Skeletal muscle tissue (tissue), 4 donors: Measurements from ENCODE around the gene CERKL. TPM values are rescaled to one million over a fixed set of nuclear protein-coding genes. Genes with fewer than 3 reads are reported as not detected.

Experiments used
- H3K27ac ChIP-seq: one replicate; pipeline ENCODE4 v1.7.0; 2013; ENCODE audit warnings: mild to moderate bottlenecking, low read depth, low read length, inconsistent platforms
- H3K27me3 ChIP-seq, 3 donors: one replicate each; pipeline ENCODE4 v1.7.0; 2013; ENCODE audit warnings: low read length in 3 of 3; ENCODE audit not compliant: control insufficient read depth in 3 of 3, insufficient read depth in 3 of 3
- H3K36me3 ChIP-seq, 3 donors: one replicate each; pipeline ENCODE4 v1.7.0; 2013; ENCODE audit warnings: low read length in 3 of 3; ENCODE audit not compliant: control insufficient read depth in 3 of 3, insufficient read depth in 3 of 3
- H3K4me1 ChIP-seq, 3 donors: one replicate each; pipeline ENCODE4 v1.7.0; 2013; ENCODE audit warnings: low read length in 3 of 3, mild to moderate bottlenecking in 3 of 3; ENCODE audit not compliant: control insufficient read depth in 3 of 3, insufficient read depth in 3 of 3
- H3K4me3 ChIP-seq, 3 donors: one replicate each; pipeline ENCODE4 v1.7.0; 2013; ENCODE audit warnings: low read length in 3 of 3
- H3K9ac ChIP-seq, 3 donors: one replicate each; pipeline ENCODE4 v1.7.0; 2013; ENCODE audit warnings: low read length in 3 of 3, mild to moderate bottlenecking in 3 of 3, moderate library complexity in 2 of 3, low read depth in 1 of 3
- H3K9me3 ChIP-seq, 3 donors: one replicate each; pipeline ENCODE4 v1.7.0; 2013; ENCODE audit warnings: low read length in 3 of 3; ENCODE audit not compliant: control insufficient read depth in 3 of 3
- total RNA-seq: library from RNA; depleted of rRNA; stranded (reverse); fragments of >200 nt; gene quantifications from one replicate; pipeline ENCODE4 v1.2.3, GENCODE V29; 2014
- donor health status: Osteomylitis.

The CERKL gene
- total RNA-seq, 1 donor from 2014 or later = not detected

DNA sequence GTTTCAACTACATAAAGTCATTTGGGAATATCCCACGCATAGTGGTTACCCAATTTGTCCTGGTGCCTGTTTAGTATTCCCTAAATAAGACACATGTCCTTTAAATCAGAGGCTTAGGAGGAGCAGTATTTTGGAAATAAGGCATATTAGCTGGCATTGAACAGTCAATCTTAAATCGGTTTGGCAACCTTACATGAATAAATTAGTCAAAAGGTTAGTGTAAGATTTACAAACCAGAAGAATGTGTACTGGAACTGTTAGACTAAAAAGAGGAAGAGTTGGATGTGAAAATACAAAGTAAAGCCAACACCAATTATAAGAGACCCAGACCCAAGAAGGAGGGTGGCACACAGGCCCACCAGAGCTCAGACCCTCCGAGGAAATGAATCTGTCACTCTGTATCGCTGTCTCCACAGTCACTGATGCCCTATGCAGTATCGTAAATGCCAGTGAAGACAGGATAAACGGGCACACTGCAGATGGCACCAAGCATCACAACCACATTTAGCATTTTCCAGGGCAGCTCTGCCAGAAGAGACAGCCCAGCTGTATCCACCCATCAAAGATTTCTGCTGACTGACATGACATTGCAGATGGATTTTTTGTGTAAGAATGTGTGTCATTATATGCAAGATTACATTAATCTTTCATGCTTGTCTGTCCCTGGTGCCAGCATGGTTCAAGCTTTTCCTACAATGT is 90.4 kb downstream of the CERKL start:
- H3K27me3 ChIP-seq = no peaks in the 10 kb centered on the region
- no peaks in the 10 kb centered on the region for H3K4me1 ChIP-seq
- no peak overlapping the region for H3K4me3 ChIP-seq
- H3K27ac ChIP-seq = no peak overlapping the region
- no peak overlapping the region for H3K9ac ChIP-seq
- no peaks in the 10 kb centered on the region for H3K36me3 ChIP-seq
- H3K9me3 ChIP-seq = no peaks in the 10 kb centered on the region

DNA sequence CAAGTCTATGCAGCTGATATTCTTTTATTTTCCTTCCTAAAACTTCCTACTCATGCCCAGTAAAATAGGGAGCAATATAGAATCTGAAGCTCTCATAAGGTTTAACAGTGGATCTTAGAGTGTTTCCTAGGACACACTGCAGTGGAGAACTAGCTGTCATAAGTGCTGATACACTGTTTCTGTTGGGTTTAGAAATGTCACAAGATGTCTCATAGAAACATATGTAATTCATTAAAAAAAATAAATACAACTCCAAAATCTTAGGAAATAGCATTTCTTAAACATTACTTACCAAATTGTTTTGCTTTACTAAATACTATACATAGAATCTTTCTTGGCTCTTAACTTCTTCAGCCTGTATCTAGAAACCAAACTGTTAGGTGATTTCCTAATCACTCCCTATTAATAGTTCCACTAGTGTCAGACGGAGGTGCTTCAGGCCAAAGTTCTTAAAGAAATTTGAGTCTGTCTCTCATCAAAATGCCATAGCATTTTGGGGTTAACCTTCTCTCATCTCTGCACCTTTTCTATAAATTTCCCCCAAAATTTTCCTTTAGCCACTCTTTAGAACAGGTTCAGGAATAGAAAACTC is 93.7 kb downstream of the CERKL start:
- no peaks in the 10 kb centered on the region for H3K27me3 ChIP-seq
- H3K36me3 ChIP-seq = no peaks in the 10 kb centered on the region
- H3K27ac ChIP-seq = no peak overlapping the region
- no peak overlapping the region for H3K4me3 ChIP-seq
- no peaks in the 10 kb centered on the region for H3K9me3 ChIP-seq
- H3K4me1 ChIP-seq = no peaks in the 10 kb centered on the region
- no peak overlapping the region for H3K9ac ChIP-seq

DNA sequence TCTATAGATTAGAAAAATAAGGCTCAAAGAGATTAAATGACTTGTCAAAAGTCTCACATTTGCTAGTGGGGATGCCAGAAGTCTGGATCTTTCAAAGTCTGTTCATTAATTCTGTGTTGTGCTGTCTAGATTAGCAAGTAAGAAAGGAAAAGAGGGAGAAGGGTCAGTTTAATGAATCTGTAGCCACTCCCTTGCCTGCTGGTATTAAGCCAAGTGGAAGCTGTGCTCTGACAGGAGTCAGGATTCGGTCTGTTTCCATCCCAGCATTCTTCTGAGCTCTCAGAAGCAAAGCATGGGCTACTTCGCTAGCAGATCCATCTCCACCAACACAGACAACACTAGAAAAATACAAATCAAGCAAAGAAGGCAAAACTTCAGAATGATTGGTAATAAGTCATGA is 98.5 kb downstream of the CERKL start:
- Histone ChIP-seq H3K4me1 (no peaks in the 10 kb centered on the region), H3K9ac (no peak overlapping the region), H3K36me3 (no peaks in the 10 kb centered on the region), H3K27me3 (no peaks in the 10 kb centered on the region), H3K9me3 (no peaks in the 10 kb centered on the region), H3K4me3 (no peak overlapping the region), H3K27ac (no peak overlapping the region)

DNA sequence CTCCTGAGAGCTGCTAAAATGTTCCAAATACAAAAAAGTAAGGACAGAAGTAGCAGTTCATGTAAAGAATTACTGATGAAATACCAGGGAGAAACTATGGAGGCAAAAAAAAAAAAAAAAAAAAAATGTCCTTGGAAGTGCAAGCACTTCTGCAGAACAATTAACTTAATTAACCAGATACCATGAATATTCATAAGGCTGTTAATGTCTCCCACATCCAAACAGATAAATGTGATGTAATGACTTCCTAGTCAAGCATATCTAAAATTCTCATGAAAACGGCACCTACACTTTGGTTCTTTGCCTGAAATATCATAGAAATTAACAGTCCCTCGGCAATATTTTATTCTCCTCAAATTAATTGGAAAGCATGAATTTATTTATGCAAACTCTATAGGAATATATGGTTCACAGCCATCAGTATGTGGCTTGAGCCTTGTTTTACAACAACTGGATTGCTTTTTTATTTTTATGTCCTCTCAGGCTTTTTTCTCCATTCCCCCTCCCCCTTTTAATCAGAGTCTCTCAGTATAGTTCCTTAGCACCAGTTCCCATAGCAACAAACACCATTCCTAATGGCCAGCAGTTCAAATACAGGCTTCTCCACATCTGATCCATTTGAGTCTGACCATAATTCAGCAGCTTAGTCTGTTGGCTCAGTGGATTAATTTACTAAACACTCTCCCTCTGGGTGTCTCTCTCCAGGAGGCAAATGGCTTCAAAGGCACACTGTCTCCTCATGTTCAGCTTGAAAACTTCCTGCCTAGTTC is 102.7 kb downstream of the CERKL start:
- no peak overlapping the region for H3K27ac ChIP-seq
- no peaks in the 10 kb centered on the region for H3K27me3 ChIP-seq
- no peaks in the 10 kb centered on the region for H3K4me1 ChIP-seq
- H3K9ac ChIP-seq = no peak overlapping the region
- no peak overlapping the region for H3K4me3 ChIP-seq
- H3K36me3 ChIP-seq = no peaks in the 10 kb centered on the region
- H3K9me3 ChIP-seq = no peaks in the 10 kb centered on the region

DNA sequence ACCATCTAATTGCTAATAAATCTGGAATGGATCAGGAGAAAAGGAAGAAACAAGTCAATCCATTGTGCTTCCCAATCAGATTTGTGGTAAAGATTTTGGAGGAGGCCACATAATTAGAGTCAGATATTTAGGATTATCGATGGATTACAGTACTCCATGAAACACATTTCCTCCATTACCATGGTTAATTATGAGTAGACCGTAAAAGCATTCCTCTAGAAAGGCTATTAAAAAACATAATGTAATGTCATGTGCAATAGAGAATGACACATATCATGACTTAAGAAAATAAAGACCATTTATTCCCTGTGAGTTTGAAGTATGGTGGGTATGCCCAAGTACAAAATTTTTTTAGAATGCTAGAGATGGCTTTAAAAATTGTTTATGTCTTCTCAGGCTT is 103.7 kb downstream of the CERKL start:
- Histone ChIP-seq H3K27ac (no peak overlapping the region), H3K9me3 (no peaks in the 10 kb centered on the region), H3K36me3 (no peaks in the 10 kb centered on the region)

DNA sequence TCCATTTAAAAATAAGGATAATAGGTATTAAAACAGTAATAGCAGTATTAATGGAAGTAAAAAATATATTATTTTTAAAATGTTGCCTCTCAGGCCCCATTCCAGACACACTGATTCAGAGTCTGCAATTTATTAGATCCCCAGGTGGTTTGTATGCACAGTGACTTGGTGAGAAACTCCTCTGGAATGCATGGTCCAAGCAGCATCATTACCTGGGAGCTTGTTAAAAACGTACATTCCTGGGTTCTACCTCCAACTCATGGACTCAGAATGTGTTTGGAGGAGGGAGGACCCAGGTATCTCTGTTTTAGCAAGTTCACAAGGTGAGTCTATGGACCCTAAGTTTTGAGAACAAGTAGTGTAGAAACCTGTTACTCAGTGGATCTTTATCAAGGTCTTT is 104.1 kb downstream of the CERKL start:
- H3K9me3 ChIP-seq = no peaks in the 10 kb centered on the region
- H3K27me3 ChIP-seq = no peaks in the 10 kb centered on the region
- H3K27ac ChIP-seq = no peak overlapping the region
- no peak overlapping the region for H3K9ac ChIP-seq
- H3K36me3 ChIP-seq = no peaks in the 10 kb centered on the region
- H3K4me3 ChIP-seq = no peak overlapping the region
- no peaks in the 10 kb centered on the region for H3K4me1 ChIP-seq

More for the DNA sequence above, 103.7 kb downstream of the CERKL start:
- no peak overlapping the region for H3K4me3 ChIP-seq
- H3K27me3 ChIP-seq = no peaks in the 10 kb centered on the region
- no peaks in the 10 kb centered on the region for H3K4me1 ChIP-seq
- H3K9ac ChIP-seq = no peak overlapping the region

DNA sequence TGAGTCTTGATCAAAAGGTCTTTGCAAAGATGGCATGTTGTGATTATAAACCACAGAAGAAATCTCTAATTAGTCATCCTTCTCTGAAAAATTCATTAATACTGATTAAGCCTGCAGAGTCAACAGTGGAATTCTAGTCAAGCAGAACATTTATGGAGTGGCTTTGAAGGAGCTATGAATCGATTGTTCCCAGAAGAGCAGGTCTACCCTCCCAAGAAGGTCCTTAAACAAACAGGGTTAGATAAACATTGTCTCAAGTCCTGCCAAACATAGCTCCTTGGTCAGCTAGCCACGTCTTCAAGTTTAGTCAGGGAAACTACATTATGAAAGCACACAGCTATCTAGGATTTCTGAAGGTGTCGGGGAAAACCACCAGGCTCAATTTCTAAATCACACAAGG is 110.8 kb downstream of the CERKL start:
- no peak overlapping the region for H3K27ac ChIP-seq

DNA sequence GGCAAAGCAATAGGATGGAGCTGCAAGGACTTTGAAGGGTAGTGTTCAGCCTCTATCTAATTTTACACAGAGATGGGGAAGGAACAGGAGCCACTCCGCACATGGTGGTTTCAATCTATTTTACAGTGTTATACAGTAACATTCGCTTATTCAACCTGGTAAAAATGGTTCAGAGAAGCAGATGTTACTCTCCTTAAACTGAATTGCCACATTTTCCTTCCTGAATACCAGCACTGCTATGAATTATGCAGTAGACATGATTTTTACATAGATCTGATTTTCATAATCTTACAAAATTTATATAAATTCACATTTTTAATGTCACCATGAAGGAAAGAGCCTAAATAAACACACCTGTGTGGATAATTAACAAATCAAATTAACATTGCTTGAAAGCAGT is 114.7 kb downstream of the CERKL start:
- no peaks in the 10 kb centered on the region for H3K36me3 ChIP-seq
- H3K27ac ChIP-seq = no peak overlapping the region
- no peaks in the 10 kb centered on the region for H3K27me3 ChIP-seq
- H3K9ac ChIP-seq = no peak overlapping the region
- H3K4me3 ChIP-seq = no peak overlapping the region
- H3K4me1 ChIP-seq = no peaks in the 10 kb centered on the region
- peaks cover 0 to 2% (median 0%) of the 10 kb centered on the region in 3 donors for H3K9me3 ChIP-seq

More for the DNA sequence above, 110.8 kb downstream of the CERKL start:
- no peak overlapping the region for H3K9ac ChIP-seq
- H3K9me3 ChIP-seq = no peaks in the 10 kb centered on the region
- no peaks in the 10 kb centered on the region for H3K27me3 ChIP-seq
- no peaks in the 10 kb centered on the region for H3K4me1 ChIP-seq
- H3K36me3 ChIP-seq = no peaks in the 10 kb centered on the region
- no peak overlapping the region for H3K4me3 ChIP-seq

DNA sequence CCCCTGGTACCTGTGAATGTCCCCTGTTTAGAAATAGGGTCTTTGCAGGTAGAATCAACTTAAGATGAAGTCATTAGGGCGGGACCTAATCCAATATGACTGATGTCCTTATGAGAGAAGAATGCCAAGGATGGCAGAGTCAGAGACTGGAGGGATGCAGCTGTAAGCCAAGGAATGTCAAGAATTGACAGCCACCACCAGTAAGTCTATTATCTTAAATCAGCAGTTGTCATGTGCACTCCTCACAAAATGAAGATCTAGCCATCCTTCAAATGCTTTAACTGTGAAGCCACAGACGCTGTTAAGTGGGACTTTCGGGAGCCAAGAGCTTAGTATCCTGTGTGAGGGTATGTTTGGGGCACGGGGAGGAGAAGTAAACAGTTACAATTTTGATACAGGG is 116.5 kb downstream of the CERKL start:
- Histone ChIP-seq H3K9ac (no peak overlapping the region), H3K27me3 (no peaks in the 10 kb centered on the region), H3K4me3 (no peak overlapping the region), H3K4me1 (no peaks in the 10 kb centered on the region), H3K27ac (no peak overlapping the region), H3K36me3 (no peaks in the 10 kb centered on the region), H3K9me3 (peaks cover 0 to 2% (median 0%) of the 10 kb centered on the region in 3 donors)

DNA sequence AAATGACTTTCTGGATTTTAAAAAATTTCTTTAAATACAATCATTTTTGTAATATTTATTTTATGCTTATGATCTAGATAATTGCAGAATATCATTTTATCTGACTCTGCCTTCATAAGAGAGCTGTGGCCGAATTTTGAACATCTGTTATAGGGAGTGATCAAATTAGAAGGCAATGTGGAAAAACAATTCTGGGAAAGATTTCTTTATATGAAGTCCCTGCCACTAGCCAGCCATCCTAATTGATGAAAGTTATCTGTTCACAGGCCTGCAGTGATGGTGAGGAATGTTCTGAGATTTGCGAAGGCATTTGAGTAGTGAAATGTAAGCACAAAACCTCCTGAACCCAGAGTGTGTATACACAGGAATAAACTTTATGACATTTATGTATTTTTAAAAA is 120.2 kb downstream of the CERKL start:
- Histone ChIP-seq H3K27me3 (no peaks in the 10 kb centered on the region), H3K4me3 (no peak overlapping the region), H3K9ac (no peak overlapping the region), H3K36me3 (no peaks in the 10 kb centered on the region), H3K27ac (no peak overlapping the region), H3K4me1 (no peaks in the 10 kb centered on the region), H3K9me3 (peaks cover 0 to 2% (median 0%) of the 10 kb centered on the region in 3 donors)
